ENCODE measurements around the gene CKS1B.

The CKS1B gene

GRCh38 chr1:155024315-155024714 lies 49.8 kb downstream of the CKS1B start:
- ATAC-seq: no peak
- no peak for TF ChIP-seq ZFP3 (CRISPR knock-in tag; IDR thresholded peaks at IDR 0.05)
- TF ChIP-seq ZC3H10 (CRISPR knock-in tag; IDR thresholded peaks at IDR 0.05): no peak
- TF ChIP-seq ZNF8 (CRISPR knock-in tag; IDR thresholded peaks at IDR 0.05): no peak
- no peak for TF ChIP-seq RARB (CRISPR knock-in tag; IDR thresholded peaks at IDR 0.05)
- TF ChIP-seq ESRRG (CRISPR knock-in tag; IDR thresholded peaks at IDR 0.05): no peak
- no peak for TF ChIP-seq CREB5 (CRISPR knock-in tag; IDR thresholded peaks at IDR 0.05; ENCODE audit: low read depth)
- TF ChIP-seq ISL1 (CRISPR knock-in tag; IDR thresholded peaks at IDR 0.05): no peak
- no peak for TF ChIP-seq OSR1 (CRISPR knock-in tag; IDR thresholded peaks at IDR 0.05)
- TF ChIP-seq PATZ1 (CRISPR knock-in tag; IDR thresholded peaks at IDR 0.05; ENCODE audit: borderline replicate concordance): no peak
- no peak for TF ChIP-seq PPARA (CRISPR knock-in tag; IDR thresholded peaks at IDR 0.05; ENCODE audit: borderline replicate concordance)

- no peak for ATAC-seq
- no peak for TF ChIP-seq CREB5 (CRISPR knock-in tag; IDR thresholded peaks at IDR 0.05; ENCODE audit: low read depth)
- TF ChIP-seq ARNTL (CRISPR knock-in tag; IDR thresholded peaks at IDR 0.05; ENCODE audit: borderline replicate concordance, low read depth): no peak
- no peak for TF ChIP-seq ZNF565 (CRISPR knock-in tag; conservative IDR thresholded peaks at IDR 0.05; ENCODE audit: low read depth)
- no peak for TF ChIP-seq ZNF8 (CRISPR knock-in tag; IDR thresholded peaks at IDR 0.05)
- no peak for TF ChIP-seq RARB (CRISPR knock-in tag; IDR thresholded peaks at IDR 0.05)
- TF ChIP-seq CSDC2 (CRISPR knock-in tag; IDR thresholded peaks at IDR 0.05): no peak
- no peak for TF ChIP-seq GLIS3 (CRISPR knock-in tag; IDR thresholded peaks at IDR 0.05)
- TF ChIP-seq CSRNP3 (CRISPR knock-in tag; IDR thresholded peaks at IDR 0.05): no peak
- TF ChIP-seq ZNF70 (CRISPR knock-in tag; IDR thresholded peaks at IDR 0.05): no peak
- TF ChIP-seq ESRRG (CRISPR knock-in tag; IDR thresholded peaks at IDR 0.05): no peak
- no peak for TF ChIP-seq ZFP30 (CRISPR knock-in tag; IDR thresholded peaks at IDR 0.05)
- TF ChIP-seq POU6F1 (CRISPR knock-in tag; IDR thresholded peaks at IDR 0.05; ENCODE audit: borderline replicate concordance, low read depth): no peak
- TF ChIP-seq TOX (CRISPR knock-in tag; IDR thresholded peaks at IDR 0.05; ENCODE audit: borderline replicate concordance): no peak
- no peak for TF ChIP-seq OSR1 (CRISPR knock-in tag; IDR thresholded peaks at IDR 0.05)
- TF ChIP-seq ISL1 (CRISPR knock-in tag; IDR thresholded peaks at IDR 0.05): no peak
- TF ChIP-seq TSHZ2 (CRISPR knock-in tag; IDR thresholded peaks at IDR 0.05): no peak
- TF ChIP-seq PPARA (CRISPR knock-in tag; IDR thresholded peaks at IDR 0.05; ENCODE audit: borderline replicate concordance): no peak
- TF ChIP-seq SNAI2 (CRISPR knock-in tag; IDR thresholded peaks at IDR 0.05): no peak
- TF ChIP-seq PATZ1 (CRISPR knock-in tag; IDR thresholded peaks at IDR 0.05; ENCODE audit: borderline replicate concordance): no peak
- no peak for TF ChIP-seq ZC3H10 (CRISPR knock-in tag; IDR thresholded peaks at IDR 0.05)
These were observed 51.7 kb downstream of the CKS1B start for GRCh38 chr1:155026154-155026553.
